H1 (cell line): ENCODE data around the gene QRSL1. TPM values are rescaled to one million over a fixed set of nuclear protein-coding genes. Genes with fewer than 3 reads are reported as not detected.

Experiments used
- CTCF ChIA-PET: fragments of 300-600 bp; sonication (Branson Sonifier 250); formaldehyde crosslinking; loops from one replicate; lab custom pipeline; 2021; ENCODE audit not compliant: partially characterized antibody; lab: Charles Lee
- POLR2A ChIA-PET: fragments of 300-600 bp; sonication (Branson Sonifier 250); formaldehyde crosslinking; loops from one replicate; lab custom pipeline; 2021; ENCODE audit warnings: inconsistent platforms; ENCODE audit not compliant: partially characterized antibody; lab: Charles Lee
- DNase-seq, 2 experiments: peaks; one replicate each; pipeline versions ENCODE4 v3.0.0 to v3.0.0-alpha.2; 2010 to 2022; ENCODE audit warnings: low spot score in 2 of 2, low read depth in 1 of 2, mixed read lengths in 1 of 2
- FAIRE-seq: peaks from 2 replicates; lab custom pipeline; 2011; peaks lifted over from hg19 to GRCh38; lab: Jason Lieb, UNC
- H2AFZ ChIP-seq: 2 replicates; pipeline ENCODE4 v1.8.1; 2012; ENCODE audit warnings: low read length, inconsistent platforms
- H2AK5ac ChIP-seq: 2 replicates; pipeline ENCODE4 v1.6.1; 2013; ENCODE audit warnings: low read depth, low read length
- H2BK120ac ChIP-seq: replicated peaks from 2 replicates; pipeline ENCODE3; 2013; ENCODE audit warnings: low read depth, low read length, inconsistent platforms
- H2BK12ac ChIP-seq: 2 replicates; pipeline ENCODE4 v1.6.1; 2013; ENCODE audit warnings: low read depth, low read length
- H2BK15ac ChIP-seq: 2 replicates; pipeline ENCODE4 v1.6.1; 2013; ENCODE audit warnings: low read length
- H2BK20ac ChIP-seq: 2 replicates; pipeline ENCODE4 v1.6.1; 2013; ENCODE audit warnings: low read length
- H2BK5ac ChIP-seq: 2 replicates; pipeline ENCODE4 v1.6.1; 2013; ENCODE audit warnings: low read depth, low read length
- H3K14ac ChIP-seq: 2 replicates; pipeline ENCODE4 v1.6.1; 2013; ENCODE audit warnings: inconsistent platforms; ENCODE audit not compliant: insufficient read length
- H3K18ac ChIP-seq: 2 replicates; pipeline ENCODE4 v1.6.1; 2013; ENCODE audit warnings: low read length; ENCODE audit errors: extremely low read depth
- H3K23ac ChIP-seq: 2 replicates; pipeline ENCODE4 v1.6.1; 2013; ENCODE audit warnings: inconsistent platforms; ENCODE audit not compliant: insufficient read length
- H3K23me2 ChIP-seq: 2 replicates; pipeline ENCODE4 v1.6.1; 2013; ENCODE audit warnings: low read depth, low read length
- H3K27ac ChIP-seq: 2 replicates; pipeline ENCODE4 v1.6.1; 2011; ENCODE audit warnings: low read depth, low read length, inconsistent platforms
- H3K27me3 ChIP-seq, 4 experiments: replicated peaks in 1 of 4; 1 replicate in 1 of 4; 2 replicates in 3 of 4; pipeline versions ENCODE4 v1.6.1 to v1.8.1; 2011 to 2013; ENCODE audit warnings: low read length in 3 of 4, mild to moderate bottlenecking in 3 of 4, inconsistent platforms in 2 of 4, mixed read lengths in 2 of 4, moderate library complexity in 1 of 4; ENCODE audit not compliant: control insufficient read depth in 3 of 4, insufficient read depth in 3 of 4; ENCODE audit errors: extremely low read depth in 1 of 4
- H3K36me3 ChIP-seq, 4 experiments: 2 replicates each; pipeline versions ENCODE4 v1.6.1 to v1.8.1; 2011 to 2013; ENCODE audit warnings: mild to moderate bottlenecking in 4 of 4, low read length in 3 of 4, moderate library complexity in 2 of 4, control low read depth in 1 of 4, inconsistent platforms in 1 of 4; ENCODE audit not compliant: insufficient read depth in 4 of 4, control insufficient read depth in 2 of 4
- H3K4ac ChIP-seq: replicated peaks from 2 replicates; pipeline ENCODE3; 2013; ENCODE audit warnings: low read length, low read depth, mixed read lengths, inconsistent platforms; ENCODE audit not compliant: insufficient read length
- H3K4me1 ChIP-seq, 4 experiments: replicated peaks in 1 of 4; 1 replicate in 1 of 4; 2 replicates in 3 of 4; pipeline versions ENCODE4 v1.6.1 to v1.8.1; 2011 to 2013; ENCODE audit warnings: low read length in 3 of 4, inconsistent platforms in 2 of 4, mixed read lengths in 1 of 4; ENCODE audit not compliant: insufficient read depth in 4 of 4, control insufficient read depth in 3 of 4
- H3K4me2 ChIP-seq, 2 experiments: 2 replicates each; pipeline versions ENCODE4 v1.6.1 to v1.8.1; 2011 to 2013; ENCODE audit warnings: low read depth in 2 of 2, low read length in 2 of 2, control low read depth in 1 of 2, inconsistent platforms in 1 of 2, mild to moderate bottlenecking in 1 of 2; ENCODE audit not compliant: insufficient read depth in 1 of 2
- H3K4me3 ChIP-seq, 4 experiments: fragments of 200-600, 300-600 bp in 1 of 4; sonication (generic), shearing (Covaris generic), sonication (Bioruptor Twin) in 1 of 4; 2 replicates each; pipeline versions ENCODE4 v1.5.1 to v1.8.1; 2011 to 2016; ENCODE audit warnings: low read length in 4 of 4, low read depth in 3 of 4, control low read depth in 2 of 4, inconsistent platforms in 2 of 4, mild to moderate bottlenecking in 2 of 4, mixed read lengths in 1 of 4, moderate library complexity in 1 of 4; ENCODE audit not compliant: insufficient read depth in 2 of 4; ENCODE audit errors: extremely low read depth in 1 of 4
- H3K56ac ChIP-seq: replicated peaks from 2 replicates; pipeline ENCODE3; 2013; ENCODE audit warnings: low read depth, mild to moderate bottlenecking, mixed read lengths, low read length, inconsistent platforms; ENCODE audit not compliant: insufficient read length
- H3K79me1 ChIP-seq: 2 replicates; pipeline ENCODE4 v1.6.1; 2013; ENCODE audit warnings: low read depth, low read length, control low read depth
- H3K79me2 ChIP-seq, 2 experiments: 2 replicates each; pipeline versions ENCODE4 v1.6.1 to v1.8.1; 2012 to 2013; ENCODE audit warnings: low read length in 2 of 2, mild to moderate bottlenecking in 2 of 2, inconsistent platforms in 1 of 2; ENCODE audit not compliant: insufficient read depth in 2 of 2, control insufficient read depth in 1 of 2
- H3K9ac ChIP-seq, 4 experiments: replicated peaks in 1 of 4; 1 replicate in 1 of 4; 2 replicates in 3 of 4; pipeline versions ENCODE4 v1.6.1 to v1.8.1; 2011 to 2013; ENCODE audit warnings: low read depth in 3 of 4, low read length in 3 of 4, control low read depth in 2 of 4, mild to moderate bottlenecking in 2 of 4, moderate library complexity in 2 of 4, inconsistent platforms in 1 of 4; ENCODE audit errors: extremely low read depth in 1 of 4
- H3K9me3 ChIP-seq, 2 experiments: 2 replicates each; pipeline versions ENCODE4 v1.6.1 to v1.8.1; 2012 to 2013; ENCODE audit warnings: mild to moderate bottlenecking in 2 of 2, moderate library complexity in 2 of 2, control low read depth in 1 of 2, inconsistent platforms in 1 of 2, low read depth in 1 of 2, low read length in 1 of 2, mixed read lengths in 1 of 2; ENCODE audit not compliant: insufficient read depth in 2 of 2
- H4K20me1 ChIP-seq, 2 experiments: replicated peaks in 1 of 2; 2 replicates each; pipeline versions ENCODE3 to v1.8.1; 2011 to 2013; ENCODE audit warnings: inconsistent platforms in 2 of 2, low read length in 2 of 2, mild to moderate bottlenecking in 1 of 2; ENCODE audit not compliant: insufficient read depth in 2 of 2, control insufficient read depth in 1 of 2
- H4K5ac ChIP-seq: 2 replicates; pipeline ENCODE4 v1.6.1; 2013; ENCODE audit warnings: low read length, low read depth, mixed read lengths, inconsistent platforms; ENCODE audit not compliant: insufficient read length
- H4K8ac ChIP-seq: 2 replicates; pipeline ENCODE4 v1.8.0; 2013; ENCODE audit warnings: mild to moderate bottlenecking, moderate library complexity, low read length, inconsistent platforms; ENCODE audit not compliant: insufficient read depth; ENCODE audit errors: extremely low read depth
- H4K91ac ChIP-seq: replicated peaks from 2 replicates; pipeline ENCODE3; 2013; ENCODE audit warnings: low read length, mixed read lengths, inconsistent platforms; ENCODE audit not compliant: insufficient read length
- CEBPB ChIP-seq: IDR thresholded peaks from 2 replicates; pipeline ENCODE4 v1.6.1; 2012; ENCODE audit warnings: low read depth, low read length
- CTBP2 ChIP-seq: IDR thresholded peaks from 2 replicates; pipeline ENCODE4 v1.7.0; 2011; ENCODE audit warnings: borderline replicate concordance, mild to moderate bottlenecking, moderate library complexity, mixed read lengths, low read length; ENCODE audit not compliant: insufficient read depth, insufficient read length
- EGR1 ChIP-seq: IDR thresholded peaks from 2 replicates; pipeline ENCODE4 v1.6.1; 2011; ENCODE audit warnings: low read depth, low read length, borderline replicate concordance
- RXRA ChIP-seq: IDR thresholded peaks from 2 replicates; pipeline ENCODE4 v1.6.1; 2011; ENCODE audit warnings: low read depth, mild to moderate bottlenecking, low read length, moderate library complexity; ENCODE audit not compliant: insufficient read depth
- SIN3A ChIP-seq, 2 experiments: IDR thresholded peaks in 1 of 2; conservative IDR thresholded peaks in 1 of 2; 2 replicates each; pipeline ENCODE4 v1.6.1; 2011 to 2012; ENCODE audit warnings: low read length in 2 of 2, improper control_type of control experiment in 1 of 2, low read depth in 1 of 2, mild to moderate bottlenecking in 1 of 2
- SP2 ChIP-seq: IDR thresholded peaks from 2 replicates; pipeline ENCODE4 v1.6.1; 2012; ENCODE audit warnings: mild to moderate bottlenecking, low read length, inconsistent platforms
- SP4 ChIP-seq: IDR thresholded peaks from 2 replicates; pipeline ENCODE4 v1.6.1; 2012; ENCODE audit warnings: low read length, inconsistent platforms
- TAF7 ChIP-seq: optimal IDR thresholded peaks from 2 replicates; pipeline ENCODE3; 2011; ENCODE audit warnings: low read depth, mild to moderate bottlenecking, inconsistent platforms, low read length, moderate library complexity, borderline replicate concordance
- TEAD4 ChIP-seq: IDR thresholded peaks from 2 replicates; pipeline ENCODE4 v1.6.1; 2012; ENCODE audit warnings: low read depth, low read length, inconsistent platforms, mixed read lengths
- WGBS, 2 experiments: shearing (Covaris generic) in 1 of 2; methylation state at CpG; one replicate each; pipeline versions ENCODE4 v1.1.6 to v1.1.7; 2013 to 2015; ENCODE audit warnings: low lambda C conversion rate in 2 of 2, mixed read lengths in 2 of 2, inconsistent platforms in 1 of 2, low coverage in 1 of 2, missing lambda C conversion rate in 1 of 2; ENCODE audit not compliant: insufficient replicate concordance in 2 of 2, insufficient coverage in 1 of 2, insufficient read length in 1 of 2; ENCODE audit errors: extremely low coverage in 1 of 2, missing lambda C conversion rate in 1 of 2; 5-methylcytosine and 5-hydroxymethylcytosine counted together
- polyA plus RNA-seq, 7 experiments: library from polyadenylated mRNA; depleted of rRNA in 3 of 7; stranded (reverse) in 5 of 7; unstranded in 2 of 7; fragments of >200 nt in 5 of 7; fragments of 200-250 nt in 2 of 7; gene quantifications; 1 replicate in 5 of 7; 2 replicates in 1 of 7; 4 replicates in 1 of 7; pipeline versions ENCODE4 v1.2.1 to v1.2.3, GENCODE V29; 2011 to 2013; ENCODE audit warnings: missing spikeins in 2 of 7, mixed read lengths in 2 of 7
- total RNA-seq: library from RNA; stranded (reverse); fragmentation: NEBNext Ultra II Directional; extraction: Animal tissue kit (Norgen Biotek cat#: 25700); gene quantifications from 2 replicates; pipeline ENCODE4 v1.2.1, GENCODE V29; 2021
- TF ChIP-seq, protein P1 (sequence below): IDR thresholded peaks from 2 replicates; pipeline ENCODE4 v1.6.1; 2011; ENCODE audit warnings: low read depth, mild to moderate bottlenecking, low read length; ENCODE audit not compliant: insufficient read depth
- TF ChIP-seq, protein P2 (sequence below), 3 experiments: IDR thresholded peaks; 1 replicate in 2 of 3; 2 replicates in 1 of 3; pipeline versions ENCODE4 v1.5.1 to v1.6.1; 2011; ENCODE audit warnings: low read length in 3 of 3, mild to moderate bottlenecking in 3 of 3, inconsistent platforms in 2 of 3, low read depth in 1 of 3, moderate library complexity in 1 of 3; ENCODE audit not compliant: insufficient read depth in 1 of 3; ENCODE audit errors: control extremely low read depth in 1 of 3

QRSL1 gene
- total and polyA plus RNA-seq, 2 of the 8 experiments (the other 6 are each of a cell fraction or from before 2014, with no cell fraction given), result 7.8 to 22.2 TPM

DNA sequence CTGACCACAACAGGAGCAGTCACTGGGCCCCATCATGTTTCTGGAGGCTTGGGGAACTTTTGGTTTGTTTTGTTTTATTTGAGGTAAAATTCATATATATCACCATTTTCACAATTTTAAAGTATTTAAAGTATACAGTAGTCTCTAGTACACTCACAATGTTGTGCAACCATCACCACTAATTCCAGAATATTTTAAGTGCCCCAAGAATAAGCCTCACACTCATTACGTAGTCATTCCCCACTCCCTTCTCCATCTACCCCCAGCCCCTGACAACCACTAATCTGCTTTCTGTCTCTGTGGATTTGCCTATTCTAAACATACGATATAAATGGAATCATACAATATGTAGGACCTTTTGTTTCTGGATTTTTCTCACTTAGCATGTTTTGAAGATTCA lies 29.0 kb upstream of the QRSL1 start:
- POLR2A ChIA-PET, result interaction anchor here (0.9 to 1.1 kb wide), 2 partner anchors 29 to 184 kb away, joined by 3 to 4 read pairs; no protein-coding TSS in a partner anchor
- no peaks in the 10 kb centered on the region for H3K79me2 ChIP-seq
- no peak overlapping the region for H3K18ac ChIP-seq
- H3K4ac ChIP-seq, result no peak overlapping the region
- no peak overlapping the region for H2BK20ac ChIP-seq
- H3K27me3 ChIP-seq, result no peaks in the 10 kb centered on the region
- H3K4me3 ChIP-seq, result no peak overlapping the region
- H4K8ac ChIP-seq, result no peak overlapping the region
- H2BK12ac ChIP-seq, result no peak overlapping the region
- H4K91ac ChIP-seq, result no peak overlapping the region
- no peak overlapping the region for H2BK15ac ChIP-seq
- H3K79me1 ChIP-seq, result no peaks in the 10 kb centered on the region
- no peak for FAIRE-seq
- H3K4me2 ChIP-seq, result no peak overlapping the region
- H3K23me2 ChIP-seq, result no peaks in the 10 kb centered on the region
- no peak overlapping the region for H4K5ac ChIP-seq
- DNase-seq, result no peak
- CTCF ChIA-PET, result no interaction called here
- H3K14ac ChIP-seq, result no peak overlapping the region
- H3K27ac ChIP-seq, result no peak overlapping the region
- no peak overlapping the region for H2AFZ ChIP-seq
- no peak overlapping the region for H3K56ac ChIP-seq
- WGBS, 2 experiments, result 81% methylated on average over 2 of the region's 2 CpGs; no CpG with 5 or more reads in 1 of the 2 experiments
- no peak overlapping the region for H2BK5ac ChIP-seq
- H3K9ac ChIP-seq, result no peak overlapping the region
- no peak overlapping the region for H2AK5ac ChIP-seq
- H2BK120ac ChIP-seq, result no peak overlapping the region
- no peaks in the 10 kb centered on the region for H3K9me3 ChIP-seq
- no peaks in the 10 kb centered on the region; a peak in 1 of 7 replicates for H3K4me1 ChIP-seq
- H4K20me1 ChIP-seq, result no peaks in the 10 kb centered on the region
- H3K23ac ChIP-seq, result no peak overlapping the region
- no peaks in the 10 kb centered on the region; a peak in 1 of 8 replicates for H3K36me3 ChIP-seq
- TF ChIP-seq RXRA, result no peak
- TF ChIP-seq, protein P1, sequence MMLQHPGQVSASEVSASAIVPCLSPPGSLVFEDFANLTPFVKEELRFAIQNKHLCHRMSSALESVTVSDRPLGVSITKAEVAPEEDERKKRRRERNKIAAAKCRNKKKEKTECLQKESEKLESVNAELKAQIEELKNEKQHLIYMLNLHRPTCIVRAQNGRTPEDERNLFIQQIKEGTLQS, result no peak
- no peak for TF ChIP-seq SP4
- TF ChIP-seq EGR1, result no peak
- TF ChIP-seq, protein P2, sequence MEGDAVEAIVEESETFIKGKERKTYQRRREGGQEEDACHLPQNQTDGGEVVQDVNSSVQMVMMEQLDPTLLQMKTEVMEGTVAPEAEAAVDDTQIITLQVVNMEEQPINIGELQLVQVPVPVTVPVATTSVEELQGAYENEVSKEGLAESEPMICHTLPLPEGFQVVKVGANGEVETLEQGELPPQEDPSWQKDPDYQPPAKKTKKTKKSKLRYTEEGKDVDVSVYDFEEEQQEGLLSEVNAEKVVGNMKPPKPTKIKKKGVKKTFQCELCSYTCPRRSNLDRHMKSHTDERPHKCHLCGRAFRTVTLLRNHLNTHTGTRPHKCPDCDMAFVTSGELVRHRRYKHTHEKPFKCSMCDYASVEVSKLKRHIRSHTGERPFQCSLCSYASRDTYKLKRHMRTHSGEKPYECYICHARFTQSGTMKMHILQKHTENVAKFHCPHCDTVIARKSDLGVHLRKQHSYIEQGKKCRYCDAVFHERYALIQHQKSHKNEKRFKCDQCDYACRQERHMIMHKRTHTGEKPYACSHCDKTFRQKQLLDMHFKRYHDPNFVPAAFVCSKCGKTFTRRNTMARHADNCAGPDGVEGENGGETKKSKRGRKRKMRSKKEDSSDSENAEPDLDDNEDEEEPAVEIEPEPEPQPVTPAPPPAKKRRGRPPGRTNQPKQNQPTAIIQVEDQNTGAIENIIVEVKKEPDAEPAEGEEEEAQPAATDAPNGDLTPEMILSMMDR (IDR thresholded peaks at IDR 0.05; ENCODE audit: control extremely low read depth in 1 of 3, insufficient read depth in 1 of 3, low read depth in 1 of 3, low read length in 3 of 3), result no peak
- TF ChIP-seq SIN3A (conservative IDR thresholded peaks at IDR 0.05 in 1 of 2, IDR thresholded peaks at IDR 0.05 in 1 of 2; ENCODE audit: low read depth in 1 of 2, low read length in 2 of 2), result no peak
- TF ChIP-seq TEAD4, result no peak
- no peak for TF ChIP-seq CEBPB
- TF ChIP-seq TAF7, result no peak
- TF ChIP-seq CTBP2, result no peak
- no peak for TF ChIP-seq SP2
